ENCODE measurements around the gene TTLL4.

GRCh38 chr2:218727502-218728165 is 17.0 kb downstream of the TTLL4 start:
- TF ChIP-seq CTCF (conservative IDR thresholded peaks at IDR 0.05; ENCODE audit: low read length): peak; percentile 63
- no peak for TF ChIP-seq EZH2phosphoT487 (IDR thresholded peaks at IDR 0.05; ENCODE audit: borderline replicate concordance)

Data from Loucy (cell line).